ENCODE data around the gene PRDM5.

Gene PRDM5

GRCh38 chr4:120855307-120856001 lies 67.1 kb downstream of the PRDM5 start:
- DNase-seq (ENCODE audit: low read depth), result no peak

GRCh38 chr4:120853161-120853935 lies 69.2 kb downstream of the PRDM5 start:
- no peak for DNase-seq (ENCODE audit: low read depth)

DNA sequence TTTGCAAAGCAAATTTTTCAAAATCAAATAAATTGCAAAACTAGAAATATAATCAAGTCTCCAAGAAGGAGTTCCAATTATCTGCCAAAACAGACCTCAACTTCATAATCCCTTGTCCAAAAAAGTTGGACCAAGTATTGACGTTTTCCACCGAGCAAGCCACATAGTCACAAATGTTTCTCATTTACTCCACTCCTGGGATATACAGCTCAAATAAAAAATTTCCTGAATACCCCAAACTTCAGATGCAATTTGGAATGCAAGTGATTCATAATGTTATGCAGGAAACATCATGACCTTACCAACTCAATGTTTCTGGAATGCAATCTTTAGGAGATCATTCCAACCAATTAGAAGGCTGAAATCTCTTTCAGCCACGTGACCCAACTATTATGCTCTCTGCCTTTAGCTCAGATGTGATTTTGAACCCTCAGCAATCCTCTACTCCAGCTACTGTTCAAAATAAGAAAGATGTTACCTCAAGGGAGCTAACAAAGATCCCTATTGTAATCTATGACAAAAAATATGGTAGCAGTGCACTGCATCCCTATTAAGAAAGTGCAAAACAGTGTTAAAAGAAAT lies 72.4 kb downstream of the PRDM5 start:
- DNase-seq (ENCODE audit: low read depth), result no peak

DNA sequence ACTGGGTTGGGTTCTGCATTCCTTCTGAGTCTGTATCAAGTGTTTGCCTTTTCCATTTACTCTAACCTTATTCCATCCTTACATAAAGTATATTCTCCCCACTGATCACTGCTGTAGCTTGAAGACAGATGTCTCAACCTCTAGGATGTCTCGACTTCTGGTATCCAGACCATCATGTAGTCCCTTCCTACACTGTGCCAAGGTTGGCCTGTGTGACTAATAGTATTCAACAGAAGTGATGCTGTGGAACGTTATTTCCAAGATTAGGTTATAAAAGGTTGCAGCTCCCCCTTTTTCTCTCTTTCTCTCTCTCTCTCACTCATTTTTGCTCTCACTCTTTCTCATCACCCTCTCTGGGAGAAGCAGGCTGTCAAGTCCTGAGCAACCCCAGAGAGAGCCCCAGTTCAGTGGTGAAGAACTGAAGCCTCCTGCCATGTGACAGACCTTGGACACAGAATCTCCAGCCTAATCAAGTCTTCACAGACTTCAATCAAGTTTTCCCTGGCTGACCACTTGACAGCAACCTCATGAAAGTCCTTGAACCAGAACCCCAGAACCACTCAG lies 75.4 kb downstream of the PRDM5 start:
- DNase-seq (ENCODE audit: low read depth), result no peak

DNA sequence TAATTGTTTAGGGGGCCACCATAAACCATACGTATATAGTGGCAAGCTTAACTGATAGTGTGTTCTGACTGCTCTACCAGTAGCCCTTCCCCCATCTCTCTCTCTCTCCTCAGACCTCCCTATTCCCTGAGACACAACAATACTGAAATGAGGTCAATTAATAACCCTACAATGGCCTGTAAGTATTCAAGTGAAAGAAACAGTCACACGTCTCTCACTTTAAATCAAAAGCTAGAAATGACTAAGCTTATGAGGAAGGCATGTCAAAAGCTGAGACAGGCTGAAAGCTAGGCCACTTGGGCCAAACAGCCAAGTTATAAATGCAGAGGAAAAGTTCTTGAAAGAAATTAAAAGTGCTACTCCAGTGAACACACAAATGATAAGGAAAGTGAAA lies 78.0 kb downstream of the PRDM5 start:
- DNase-seq (ENCODE audit: low read depth), result no peak

- DNase-seq (ENCODE audit: low read depth), result no peak
Observed at GRCh38 chr4:120843849-120844527, 78.5 kb downstream of the PRDM5 start.

- DNase-seq (ENCODE audit: low read depth), result no peak
Observed at GRCh38 chr4:120842031-120842430, 80.5 kb downstream of the PRDM5 start.

DNA sequence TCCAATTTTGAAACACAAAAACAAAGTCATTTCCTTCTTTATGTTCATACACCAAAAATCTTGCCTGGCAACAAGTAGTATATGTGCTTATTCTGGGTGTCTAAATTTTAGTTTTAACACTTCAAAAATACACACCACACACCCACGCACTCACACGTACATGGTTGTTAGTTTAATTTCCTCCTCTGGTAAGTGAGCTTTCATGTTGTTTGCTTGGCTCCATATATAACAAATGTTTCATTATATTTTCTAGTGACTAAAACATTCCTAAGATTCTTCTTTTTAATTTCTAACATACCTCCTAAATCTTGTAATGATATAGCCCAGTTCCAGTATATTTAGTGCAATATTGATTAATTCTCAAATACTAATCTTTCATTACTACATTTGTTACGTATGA lies 80.9 kb downstream of the PRDM5 start:
- no peak for DNase-seq (ENCODE audit: low read depth)

GRCh38 chr4:120839974-120840751 lies 82.4 kb downstream of the PRDM5 start:
- DNase-seq (ENCODE audit: low read depth), result no peak

DNA sequence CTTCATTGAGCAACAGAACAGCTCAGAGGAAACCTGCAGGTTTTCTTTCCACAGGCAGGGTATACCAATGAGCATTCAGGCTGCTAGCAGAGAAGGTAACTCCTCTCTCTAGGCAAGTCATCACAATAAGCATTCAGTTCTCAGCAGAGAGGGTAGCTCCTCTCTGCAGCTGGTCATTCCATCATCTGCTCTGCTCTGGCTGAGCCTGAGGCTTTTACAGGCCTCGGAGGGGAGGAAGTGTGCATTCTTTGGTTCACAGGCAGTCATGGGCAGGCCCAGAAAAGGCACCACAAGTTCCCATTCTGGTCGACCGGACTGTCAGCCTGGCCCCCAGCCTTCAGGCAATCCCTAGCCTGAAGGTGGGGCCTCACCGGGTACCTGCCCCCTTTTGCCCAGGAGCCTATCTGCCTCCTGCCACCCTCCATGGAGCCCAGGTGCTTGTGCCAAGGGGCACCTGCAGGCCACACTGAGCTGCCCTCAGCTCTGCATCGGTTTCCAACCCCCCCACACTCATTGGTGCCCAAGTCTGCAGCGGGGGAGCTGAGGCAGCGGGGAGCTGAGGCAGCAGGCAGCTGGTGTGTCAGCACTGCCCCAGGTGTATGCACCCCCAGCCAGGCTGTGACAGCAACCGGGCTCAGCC lies 83.1 kb downstream of the PRDM5 start:
- no peak for DNase-seq (ENCODE audit: low read depth)

DNA sequence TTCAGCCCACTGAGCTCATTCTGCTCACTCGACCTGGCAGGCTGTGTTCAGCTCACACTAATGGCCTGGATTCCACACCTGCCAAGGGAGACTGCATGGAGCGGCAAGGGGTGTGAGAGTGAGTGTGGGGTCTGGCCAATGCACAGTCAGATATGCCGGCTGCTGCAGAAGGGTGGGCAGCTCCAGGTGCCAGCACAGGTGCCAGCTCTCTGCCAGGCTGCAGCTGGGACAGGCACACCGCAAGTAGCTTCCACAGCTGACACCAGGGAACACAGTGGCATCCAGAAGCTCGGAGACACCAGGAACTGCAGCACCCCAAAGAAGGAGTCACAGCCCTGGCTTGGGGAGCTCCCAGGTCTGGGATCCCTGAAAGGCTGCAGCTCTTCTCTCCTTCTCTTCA lies 83.7 kb downstream of the PRDM5 start:
- DNase-seq (ENCODE audit: low read depth), result no peak

DNA sequence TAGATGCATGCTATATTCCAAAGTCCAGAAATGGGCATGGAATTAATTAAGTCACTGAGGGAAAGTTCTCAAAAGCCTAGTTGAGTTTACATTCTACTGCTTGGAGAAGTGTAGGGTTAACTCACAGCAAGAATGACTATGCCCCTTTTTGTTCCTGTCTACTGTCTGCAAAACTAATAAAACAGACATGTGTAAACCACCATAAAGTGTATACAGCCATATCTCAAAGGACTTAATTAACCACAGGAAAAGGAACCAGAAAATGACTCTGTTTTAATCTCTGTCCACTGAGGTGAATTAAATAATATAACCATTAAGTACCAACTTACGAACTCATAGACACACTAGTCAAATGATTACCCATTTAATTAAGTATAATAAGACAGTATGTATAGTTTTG lies 84.9 kb downstream of the PRDM5 start:
- DNase-seq (ENCODE audit: low read depth), result no peak

- no peak for DNase-seq (ENCODE audit: low read depth)
Observed at GRCh38 chr4:120835342-120835741, 87.2 kb downstream of the PRDM5 start.

GRCh38 chr4:120830204-120830603 lies 92.3 kb downstream of the PRDM5 start:
- no peak for DNase-seq (ENCODE audit: low read depth)

DNA sequence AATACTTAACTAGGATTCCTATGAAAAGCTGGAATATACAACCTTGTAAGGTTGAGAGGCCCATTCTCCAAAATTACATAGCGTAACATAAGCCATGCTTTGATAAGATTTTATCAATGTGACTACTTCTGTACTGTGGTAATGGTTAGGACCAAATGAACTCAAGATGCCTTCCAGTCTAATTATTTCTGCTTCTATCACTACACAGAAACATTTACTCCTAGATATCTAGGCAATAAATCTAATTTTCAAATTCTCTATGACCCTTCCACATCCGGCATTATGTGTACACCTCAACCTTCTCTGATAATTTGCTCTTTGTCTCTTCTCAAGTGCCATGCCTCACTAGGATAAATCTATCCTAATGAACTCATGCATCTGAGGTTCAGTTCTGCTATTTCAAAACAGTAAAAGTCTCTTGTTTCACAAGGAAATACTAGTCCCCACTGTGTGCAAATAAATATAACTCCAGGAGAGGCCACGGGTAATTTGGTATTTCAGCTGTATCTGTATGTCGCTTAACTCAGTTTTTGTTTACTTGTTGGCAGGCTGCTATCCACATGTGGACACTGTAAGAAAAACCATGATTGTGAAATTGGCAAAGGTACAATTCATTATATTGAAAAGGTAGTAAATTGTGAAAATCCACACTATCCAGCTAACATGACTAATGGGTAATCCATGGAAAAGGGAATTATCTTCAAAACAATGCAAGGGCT lies 93.3 kb downstream of the PRDM5 start:
- DNase-seq (ENCODE audit: low read depth), result no peak

DNA sequence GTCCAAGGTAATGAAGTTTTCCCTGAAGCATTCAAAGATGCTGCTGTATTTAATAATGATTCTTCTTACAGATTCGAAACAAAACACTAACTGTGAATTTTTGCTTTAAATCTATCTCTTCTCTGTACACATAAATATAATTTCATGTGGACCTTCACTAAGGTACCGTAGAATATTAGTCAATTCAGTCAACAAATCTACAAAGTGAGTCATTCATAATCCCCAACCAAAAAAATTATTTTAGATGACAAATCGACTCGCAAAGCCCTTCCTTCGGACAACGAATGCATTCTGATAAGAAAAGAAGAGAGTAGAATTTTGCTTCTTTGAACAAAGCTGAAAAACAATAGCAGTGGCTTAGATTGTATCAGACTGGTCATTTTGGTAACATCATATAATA lies 95.7 kb downstream of the PRDM5 start:
- DNase-seq (ENCODE audit: low read depth), result no peak

GRCh38 chr4:120826449-120826848 lies 96.1 kb downstream of the PRDM5 start:
- no peak for DNase-seq (ENCODE audit: low read depth)

- DNase-seq (ENCODE audit: low read depth), result no peak
Observed at GRCh38 chr4:120824946-120825345, 97.6 kb downstream of the PRDM5 start.

DNA sequence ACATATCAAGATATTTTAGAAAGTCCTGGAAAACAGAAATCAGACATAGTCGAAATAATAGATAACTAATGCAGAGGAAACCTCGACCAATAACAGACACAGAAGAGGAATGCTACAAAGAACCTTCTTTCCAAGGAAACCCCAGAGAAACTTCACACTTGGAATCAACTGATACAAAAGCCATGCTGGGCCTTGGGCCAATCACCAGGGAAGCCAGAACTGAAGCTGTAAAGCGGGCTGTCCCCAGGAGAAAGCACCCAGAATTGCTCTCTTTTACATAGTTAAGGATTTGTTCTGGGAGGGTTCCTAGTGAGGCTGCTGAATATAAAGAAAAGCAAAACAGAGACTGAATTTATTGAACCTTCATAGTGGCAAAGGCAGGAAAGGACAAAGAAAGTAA lies 100.5 kb downstream of the PRDM5 start:
- no peak for DNase-seq (ENCODE audit: low read depth)

DNA sequence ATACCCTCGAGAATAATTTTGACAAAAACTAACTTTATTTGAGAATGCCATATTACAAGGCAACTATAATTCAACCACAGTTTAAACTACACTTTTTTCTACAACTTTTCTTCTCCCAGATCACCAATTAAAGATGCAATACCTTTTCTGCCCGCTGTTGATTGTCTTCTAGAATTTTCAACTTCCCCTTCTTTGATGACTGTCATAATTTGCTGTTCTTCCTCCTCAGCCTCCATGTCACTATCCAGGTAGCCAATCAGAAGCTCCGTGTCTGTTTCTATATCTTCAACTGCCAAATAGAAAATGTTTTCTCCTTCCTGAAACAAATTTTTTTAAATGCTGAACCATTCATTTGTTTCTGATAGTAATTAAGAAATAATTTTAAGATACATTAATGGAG lies 101.5 kb downstream of the PRDM5 start:
- no peak for DNase-seq (ENCODE audit: low read depth)

Data from stimulated activated CD4-positive, alpha-beta T cell treated with anti-CD3 and anti-CD28 coated beads, Interleukin-2, amount 100 ng/mL, for 4 hours (primary cell).